Stimulated activated CD4-positive, alpha-beta T cell treated with anti-CD3 and anti-CD28 coated beads, Interleukin-4, amount 100 ng/mL, for 1 hour (primary cell): ENCODE data around the gene LAT.

ENCODE experiments used
- DNase-seq: peaks from one replicate; pipeline ENCODE4 v3.0.0-alpha.2; 2020

The LAT gene

GRCh38 chr16:29011112-29011511 is 26.3 kb downstream of the LAT start:
- DNase-seq = no peak

- no peak for DNase-seq
Measured at GRCh38 chr16:29011851-29012250, 27.0 kb downstream of the LAT start.

GRCh38 chr16:29012913-29013553 is 28.2 kb downstream of the LAT start:
- no peak for DNase-seq

DNA sequence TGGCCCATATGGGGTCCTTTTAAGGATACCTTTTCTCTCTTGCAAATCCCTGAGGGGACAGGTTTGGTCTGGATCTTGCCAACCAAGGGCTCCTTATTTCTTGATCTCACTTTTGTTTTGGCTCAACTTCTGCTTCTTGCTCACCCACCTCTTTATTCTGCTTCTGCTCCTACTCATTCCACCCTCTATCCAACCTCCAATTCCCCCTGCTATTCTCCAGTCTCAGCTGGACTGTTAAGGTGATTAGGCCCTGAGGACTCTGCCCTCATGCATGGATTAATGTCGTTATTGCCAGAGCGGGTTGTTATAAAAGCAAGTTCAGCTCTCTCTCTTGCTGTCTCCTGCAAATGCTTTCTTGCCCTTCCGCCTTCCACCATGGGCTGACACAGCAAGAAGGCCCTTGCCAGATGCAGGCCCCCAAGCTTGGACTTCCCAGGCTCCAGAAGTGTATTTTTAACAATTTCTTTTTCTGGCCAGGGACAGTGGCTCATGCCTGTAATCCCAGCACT is 29.8 kb downstream of the LAT start:
- DNase-seq = no peak

DNA sequence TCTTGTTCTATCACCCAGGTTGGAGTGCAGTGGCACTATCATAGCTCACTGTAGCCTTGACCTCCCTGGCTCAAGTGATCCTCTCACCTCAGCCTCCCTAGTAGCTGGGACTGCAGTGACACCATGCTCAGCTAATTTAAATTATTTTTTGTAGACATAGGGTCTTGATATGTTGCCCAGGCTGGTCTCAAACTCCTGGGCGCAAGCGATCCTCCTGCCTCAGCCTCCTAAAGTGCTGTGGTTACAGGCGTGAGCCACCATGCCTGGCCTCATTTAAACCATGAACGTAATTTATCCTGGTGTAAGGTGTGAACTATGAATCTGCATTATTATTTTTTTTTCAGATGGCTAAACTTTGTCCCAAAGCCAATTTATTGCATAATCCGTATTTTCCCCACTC is 37.3 kb downstream of the LAT start:
- no peak for DNase-seq

DNA sequence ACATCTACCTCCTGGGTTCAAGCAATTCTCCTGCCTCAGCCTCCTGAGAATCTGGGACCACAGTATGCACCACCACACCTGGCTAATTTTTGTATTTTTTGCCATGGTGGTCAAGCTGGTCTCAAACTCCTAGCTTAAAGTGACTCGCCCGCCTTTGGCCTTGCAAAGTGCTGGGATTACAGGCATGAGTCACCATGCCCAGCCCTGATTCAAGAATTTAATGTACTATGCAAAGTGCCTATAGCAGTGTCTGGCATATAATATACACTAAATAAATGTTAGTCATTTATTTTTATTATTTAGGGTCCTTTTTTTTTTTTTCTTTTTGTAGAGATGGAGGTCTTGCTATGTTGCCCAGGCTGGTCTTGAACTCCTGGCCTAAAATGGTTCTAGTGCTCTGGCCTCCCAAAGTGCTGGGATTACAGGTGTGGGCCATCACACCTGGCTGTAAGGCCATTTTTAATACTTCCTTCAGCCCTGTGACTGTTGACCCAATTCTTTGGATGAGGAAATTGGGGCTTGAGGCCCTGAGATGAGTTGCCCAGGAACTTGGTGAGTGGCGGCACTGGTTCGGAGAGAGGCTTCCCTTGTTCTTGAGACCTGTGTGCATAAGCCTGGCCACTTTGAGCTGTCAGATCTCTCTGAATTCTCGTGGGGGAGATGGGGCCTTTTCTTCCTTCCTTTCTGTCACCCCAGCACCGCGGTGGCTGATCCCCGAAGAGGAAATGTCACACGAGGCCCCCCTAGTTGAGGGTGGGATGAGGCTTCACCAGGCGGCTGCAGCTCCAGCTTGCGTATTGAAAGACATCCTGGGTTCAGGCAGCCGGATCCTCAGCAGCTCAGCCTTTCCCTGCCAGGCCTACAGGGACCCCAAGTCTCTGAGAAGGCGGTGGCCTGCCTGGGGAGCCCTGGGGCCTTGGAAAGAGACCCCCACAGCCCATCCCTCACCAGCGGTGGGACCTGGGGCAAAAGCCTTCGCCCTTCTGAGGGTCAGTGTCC is 38.7 kb downstream of the LAT start:
- DNase-seq = no peak

GRCh38 chr16:29024278-29024677 is 39.4 kb downstream of the LAT start:
- no peak for DNase-seq

DNA sequence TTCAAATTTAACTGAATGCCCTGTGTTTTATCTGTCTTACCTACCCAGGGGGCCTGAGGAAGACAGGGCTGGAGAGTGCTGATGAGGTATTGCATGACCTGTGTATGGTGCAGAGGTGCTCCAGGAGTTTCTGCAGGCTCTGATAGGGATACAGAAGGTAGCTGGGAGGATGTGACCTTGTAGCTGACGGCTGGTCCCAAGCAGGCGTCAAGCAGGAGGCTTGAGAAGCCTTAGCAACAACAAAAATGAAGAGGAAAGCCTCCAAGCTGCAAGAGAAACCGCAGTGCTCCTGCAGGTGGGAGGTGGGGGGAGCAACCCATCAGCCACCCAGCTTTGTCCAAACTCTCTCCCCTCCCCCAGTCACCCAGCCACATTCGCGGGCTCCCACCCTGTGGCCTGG is 40.4 kb downstream of the LAT start:
- DNase-seq = peak; percentile 27

DNA sequence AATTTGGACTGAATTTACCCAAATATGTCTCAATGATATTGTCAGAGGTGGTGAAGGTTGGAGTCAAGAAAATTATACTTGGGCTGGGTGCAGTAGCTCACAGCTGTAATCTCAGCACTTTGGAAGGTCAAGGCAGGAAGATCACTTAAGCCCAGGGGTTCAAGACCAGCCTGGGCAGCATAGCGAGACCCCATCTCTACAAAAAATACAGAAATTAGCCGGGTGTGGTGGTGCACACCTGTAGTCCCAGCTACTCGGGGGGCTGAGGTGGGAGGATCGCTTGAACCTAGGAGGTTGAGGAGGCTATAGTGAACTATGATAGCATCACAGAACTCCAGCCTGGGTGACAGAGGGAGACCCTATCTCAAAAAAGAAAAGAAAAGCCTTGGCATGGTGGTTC is 40.9 kb downstream of the LAT start:
- no peak for DNase-seq

- DNase-seq = no peak
Measured at GRCh38 chr16:29028457-29029167, 43.8 kb downstream of the LAT start.

DNA sequence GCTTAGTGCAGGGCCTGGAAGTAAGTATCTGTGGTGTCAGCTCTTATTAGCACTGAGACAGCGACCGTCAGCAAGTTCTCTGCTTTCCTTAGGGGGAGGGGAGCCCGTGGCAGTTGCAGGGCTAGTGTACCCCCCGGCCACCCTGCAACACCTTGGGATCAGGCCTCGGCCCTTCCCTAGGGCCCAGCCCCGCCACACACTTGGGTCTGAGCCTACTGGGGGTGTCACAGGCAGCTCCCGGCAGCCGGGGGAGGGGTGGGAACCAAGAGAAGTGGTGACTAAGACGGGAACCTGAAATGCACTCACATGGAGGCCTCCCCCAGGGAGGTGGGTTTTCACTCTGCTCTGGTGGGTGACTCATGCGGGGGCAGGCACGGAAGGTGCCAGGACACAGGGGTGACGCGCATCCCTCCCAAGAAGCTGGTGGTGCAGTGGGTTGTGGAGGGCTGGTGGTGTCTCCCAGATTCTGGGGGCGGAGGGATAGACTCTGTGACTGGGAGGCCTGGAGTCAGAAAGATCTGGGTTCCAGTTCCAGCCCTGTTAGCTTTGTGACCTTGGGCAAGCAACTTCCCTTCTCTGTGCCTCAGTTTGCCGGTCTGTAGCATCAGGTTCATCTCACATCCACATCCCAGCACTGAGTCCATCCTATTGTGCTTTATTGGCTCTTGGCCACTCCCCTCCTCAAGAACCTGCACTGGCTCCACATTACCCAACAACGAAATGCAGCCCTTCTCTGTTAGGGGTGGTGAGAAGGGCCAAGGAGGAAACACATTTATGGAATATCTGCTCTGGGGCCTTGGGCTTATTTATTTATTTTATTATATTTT is 44.5 kb downstream of the LAT start:
- peak; percentile 93 for DNase-seq

- no peak for DNase-seq
Measured at GRCh38 chr16:29030086-29030840, 45.4 kb downstream of the LAT start.
